HG03439 (cell line): ENCODE data around the gene TMEM132D.

Experiments used
- ATAC-seq: cut with Tn5 transposase; IDR thresholded peaks from one replicate; pipeline ENCODE4 v1.9.1; 2021; ENCODE audit warnings: mild to moderate bottlenecking, moderate library complexity; ENCODE audit not compliant: unreplicated experiment

Gene TMEM132D

DNA sequence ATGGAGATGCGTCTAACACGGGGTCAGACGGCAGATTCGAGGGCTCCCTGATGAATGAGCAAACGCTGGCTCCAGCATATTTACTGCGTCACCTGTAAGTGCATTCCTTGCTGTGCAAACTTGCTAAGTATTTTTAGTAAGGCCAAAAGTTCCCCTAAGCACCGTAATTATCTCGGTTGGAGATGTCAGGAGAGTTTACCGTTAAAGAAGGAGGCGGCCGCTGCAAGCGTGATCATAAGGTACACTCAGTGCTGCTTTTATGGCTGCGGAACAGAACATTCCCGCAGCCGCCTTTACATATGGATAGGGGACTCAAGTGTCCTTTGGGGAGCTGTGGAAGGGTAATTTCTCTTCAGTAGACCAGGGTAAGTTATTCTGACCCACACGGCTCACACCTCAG lies 875.0 kb downstream of the TMEM132D start:
- no peak for ATAC-seq

GRCh38 chr12:129025055-129025454 lies 878.8 kb downstream of the TMEM132D start:
- no peak for ATAC-seq
